Raji (cell line): ENCODE results near the gene SRSF7.

Experiments used
- POLR2A ChIP-seq: IDR thresholded peaks from 2 replicates; pipeline ENCODE4 v1.6.1; 2011; ENCODE audit warnings: low read depth, low read length, control low read depth; ENCODE audit not compliant: insufficient read depth

The SRSF7 gene

GRCh38 chr2:38719706-38720105 lies 31.5 kb downstream of the SRSF7 start:
- no peak for TF ChIP-seq POLR2A

GRCh38 chr2:38718601-38719000 lies 32.6 kb downstream of the SRSF7 start:
- no peak for TF ChIP-seq POLR2A

GRCh38 chr2:38716185-38716584 lies 35.0 kb downstream of the SRSF7 start:
- no peak for TF ChIP-seq POLR2A

- no peak for TF ChIP-seq POLR2A
Measured at GRCh38 chr2:38713338-38713737, 37.8 kb downstream of the SRSF7 start.

- TF ChIP-seq POLR2A: no peak
Measured at GRCh38 chr2:38712871-38713270, 38.3 kb downstream of the SRSF7 start.

- no peak for TF ChIP-seq POLR2A
Measured at GRCh38 chr2:38712413-38712812, 38.7 kb downstream of the SRSF7 start.

GRCh38 chr2:38711558-38711957 lies 39.6 kb downstream of the SRSF7 start:
- TF ChIP-seq POLR2A: no peak

- TF ChIP-seq POLR2A: no peak
Measured at GRCh38 chr2:38709567-38710194, 41.5 kb downstream of the SRSF7 start.

- no peak for TF ChIP-seq POLR2A
Measured at GRCh38 chr2:38708900-38709566, 42.1 kb downstream of the SRSF7 start.

GRCh38 chr2:38706846-38707345 lies 44.3 kb downstream of the SRSF7 start:
- TF ChIP-seq POLR2A: no peak

- TF ChIP-seq POLR2A: no peak
Measured at GRCh38 chr2:38704664-38705063, 46.5 kb downstream of the SRSF7 start.

- no peak for TF ChIP-seq POLR2A
Measured at GRCh38 chr2:38702413-38702812, 48.7 kb downstream of the SRSF7 start.

- TF ChIP-seq POLR2A: no peak
Measured at GRCh38 chr2:38701542-38701941, 49.6 kb downstream of the SRSF7 start.

GRCh38 chr2:38700881-38701458 lies 50.2 kb downstream of the SRSF7 start:
- TF ChIP-seq POLR2A: no peak

- TF ChIP-seq POLR2A: no peak
Measured at GRCh38 chr2:38700113-38700785, 50.9 kb downstream of the SRSF7 start.
